GDM1 (cell line): ENCODE measurements around the gene TPI1.
"Not testable (repeated sequence)": the region's sequence is repeated elsewhere in the genome, so short reads cannot be mapped to it uniquely, and the experiment has no call there.

Source experiments
- DNase-seq: peaks from one replicate; lab custom pipeline; 2025; lab: John Stamatoyannopoulos, UW

The TPI1 gene

GRCh38 chr12:6869049-6870021, 2.0 kb downstream of the TPI1 start:
- DNase-seq: peak; percentile 58

- not testable (repeated sequence) for DNase-seq
Measured at GRCh38 chr12:6870304-6870703, 3.0 kb downstream of the TPI1 start.

- no peak for DNase-seq
Measured at GRCh38 chr12:6871052-6871957, 4.0 kb downstream of the TPI1 start.

GRCh38 chr12:6872073-6873048, 5.0 kb downstream of the TPI1 start:
- peak; percentile 65 for DNase-seq

- DNase-seq: peak; percentile 99
Measured at GRCh38 chr12:6873094-6874014, 6.0 kb downstream of the TPI1 start, which contains the start of gene SPSB2. Gene SPSB2, minus strand, starts transcription at chr12:6873303. Its CDS starts 402 bp downstream, at chr12:6872901.

- DNase-seq: not testable (repeated sequence)
Measured at GRCh38 chr12:6874015-6874368, 6.7 kb downstream of the TPI1 start.

- DNase-seq: not testable (repeated sequence)
Measured at GRCh38 chr12:6879824-6880223, 12.5 kb downstream of the TPI1 start.

GRCh38 chr12:6883252-6883651, 15.9 kb downstream of the TPI1 start:
- no peak for DNase-seq

GRCh38 chr12:6883683-6884082, 16.4 kb downstream of the TPI1 start:
- no peak for DNase-seq

- no peak for DNase-seq
Measured at GRCh38 chr12:6884539-6884938, 17.2 kb downstream of the TPI1 start.

- not testable (repeated sequence) for DNase-seq
Measured at GRCh38 chr12:6886206-6886999, 19.1 kb downstream of the TPI1 start.

- DNase-seq: no peak
Measured at GRCh38 chr12:6887460-6887859, 20.1 kb downstream of the TPI1 start.

GRCh38 chr12:6888360-6888759, 21.0 kb downstream of the TPI1 start:
- DNase-seq: no peak

- not testable (repeated sequence) for DNase-seq
Measured at GRCh38 chr12:6888794-6889193, 21.5 kb downstream of the TPI1 start.

- not testable (repeated sequence) for DNase-seq
Measured at GRCh38 chr12:6889775-6890573, 22.6 kb downstream of the TPI1 start.

- peak; percentile 99 for DNase-seq
Measured at GRCh38 chr12:6890789-6891645, 23.7 kb downstream of the TPI1 start.

GRCh38 chr12:6891646-6892001, 24.3 kb downstream of the TPI1 start:
- no peak for DNase-seq

GRCh38 chr12:6892683-6893082, 25.4 kb downstream of the TPI1 start:
- not testable (repeated sequence) for DNase-seq
